Putamen (tissue), 1 donor: ENCODE results near the gene MACROD2.
"Not testable (repeated sequence)": the region's sequence is repeated elsewhere in the genome, so short reads cannot be mapped to it uniquely, and the experiment has no call there.

Experiments used
- DNase-seq: peaks from one replicate; pipeline ENCODE4 v3.0.0-alpha.2; 2016; ENCODE audit warnings: low spot score

Gene MACROD2

GRCh38 chr20:14266246-14266645 is 270.9 kb downstream of the MACROD2 start:
- DNase-seq: no peak

GRCh38 chr20:14270751-14271150 is 275.4 kb downstream of the MACROD2 start:
- not testable (repeated sequence) for DNase-seq

GRCh38 chr20:14282140-14282539 is 286.8 kb downstream of the MACROD2 start:
- no peak for DNase-seq

- DNase-seq: no peak
Observed at GRCh38 chr20:14284443-14284842, 289.1 kb downstream of the MACROD2 start.

GRCh38 chr20:14288341-14289330 is 293.3 kb downstream of the MACROD2 start:
- DNase-seq: no peak

- no peak for DNase-seq
Observed at GRCh38 chr20:14291502-14291901, 296.2 kb downstream of the MACROD2 start.

- no peak for DNase-seq
Observed at GRCh38 chr20:14295238-14295637, 299.9 kb downstream of the MACROD2 start.

- DNase-seq: peak; percentile 3
Observed at GRCh38 chr20:14295770-14296309, 300.5 kb downstream of the MACROD2 start.

GRCh38 chr20:14299831-14300230 is 304.5 kb downstream of the MACROD2 start:
- peak; percentile 7 for DNase-seq

GRCh38 chr20:14303106-14303505 is 307.8 kb downstream of the MACROD2 start:
- no peak for DNase-seq

GRCh38 chr20:14303651-14304050 is 308.3 kb downstream of the MACROD2 start:
- DNase-seq: no peak

GRCh38 chr20:14304472-14304871 is 309.2 kb downstream of the MACROD2 start:
- DNase-seq: no peak

GRCh38 chr20:14307956-14308355 is 312.6 kb downstream of the MACROD2 start:
- no peak for DNase-seq

GRCh38 chr20:14310977-14311627 is 315.8 kb downstream of the MACROD2 start:
- DNase-seq: no peak

GRCh38 chr20:14312001-14312400 is 316.7 kb downstream of the MACROD2 start:
- DNase-seq: no peak

- no peak for DNase-seq
Observed at GRCh38 chr20:14313341-14314020, 318.2 kb downstream of the MACROD2 start.

- no peak for DNase-seq
Observed at GRCh38 chr20:14319704-14320103, 324.4 kb downstream of the MACROD2 start.

- DNase-seq: no peak
Observed at GRCh38 chr20:14331646-14332045, 336.3 kb downstream of the MACROD2 start.

- no peak for DNase-seq
Observed at GRCh38 chr20:14332866-14333265, 337.6 kb downstream of the MACROD2 start.

- no peak for DNase-seq
Observed at GRCh38 chr20:14333721-14334120, 338.4 kb downstream of the MACROD2 start.

GRCh38 chr20:14334306-14334930 is 339.1 kb downstream of the MACROD2 start:
- peak; percentile 79 for DNase-seq

- no peak for DNase-seq
Observed at GRCh38 chr20:14335052-14335451, 339.7 kb downstream of the MACROD2 start.
